ENCODE results near the gene FAF1. TPM values are rescaled to one million over a fixed set of nuclear protein-coding genes. Genes with fewer than 3 reads are reported as not detected.
"Not testable (repeated sequence)": the region's sequence is repeated elsewhere in the genome, so short reads cannot be mapped to it uniquely, and the experiment has no call there.

The FAF1 gene
- polyA plus RNA-seq, 1 donor = 72.3 TPM

- no peak for DNase-seq
Observed at GRCh38 chr1:50913954-50914353, 46.1 kb downstream of the FAF1 start.

- DNase-seq = not testable (repeated sequence)
Observed at GRCh38 chr1:50910356-50910755, 49.7 kb downstream of the FAF1 start.

GRCh38 chr1:50907610-50908009 lies 52.5 kb downstream of the FAF1 start:
- not testable (repeated sequence) for DNase-seq

GRCh38 chr1:50906050-50906449 lies 54.0 kb downstream of the FAF1 start:
- not testable (repeated sequence) for DNase-seq

GRCh38 chr1:50902419-50902818 lies 57.6 kb downstream of the FAF1 start:
- DNase-seq = no peak

- no peak for DNase-seq
Observed at GRCh38 chr1:50901872-50902271, 58.2 kb downstream of the FAF1 start.

GRCh38 chr1:50898773-50899172 lies 61.3 kb downstream of the FAF1 start:
- no peak for DNase-seq

GRCh38 chr1:50894340-50894739 lies 65.7 kb downstream of the FAF1 start:
- DNase-seq = no peak

GRCh38 chr1:50893466-50893865 lies 66.6 kb downstream of the FAF1 start:
- no peak for DNase-seq

- DNase-seq = not testable (repeated sequence)
Observed at GRCh38 chr1:50887555-50887954, 72.5 kb downstream of the FAF1 start.

- no peak for DNase-seq
Observed at GRCh38 chr1:50880373-50880772, 79.7 kb downstream of the FAF1 start.

- DNase-seq = no peak
Observed at GRCh38 chr1:50879137-50879536, 80.9 kb downstream of the FAF1 start.

- DNase-seq = no peak
Observed at GRCh38 chr1:50878434-50878833, 81.6 kb downstream of the FAF1 start.

GRCh38 chr1:50877641-50878040 lies 82.4 kb downstream of the FAF1 start:
- no peak for DNase-seq

- peak; percentile 28 for DNase-seq
Observed at GRCh38 chr1:50873458-50874187, 86.4 kb downstream of the FAF1 start.

GRCh38 chr1:50864845-50865244 lies 95.2 kb downstream of the FAF1 start:
- not testable (repeated sequence) for DNase-seq

- no peak for DNase-seq
Observed at GRCh38 chr1:50861772-50862171, 98.3 kb downstream of the FAF1 start.

GRCh38 chr1:50860702-50861101 lies 99.4 kb downstream of the FAF1 start:
- DNase-seq = no peak

- DNase-seq = no peak
Observed at GRCh38 chr1:50860256-50860655, 99.8 kb downstream of the FAF1 start.

- DNase-seq = no peak
Observed at GRCh38 chr1:50859657-50860056, 100.4 kb downstream of the FAF1 start.

GRCh38 chr1:50858761-50859160 lies 101.3 kb downstream of the FAF1 start:
- no peak for DNase-seq

- DNase-seq = no peak
Observed at GRCh38 chr1:50857702-50858101, 102.4 kb downstream of the FAF1 start.

GRCh38 chr1:50853325-50853724 lies 106.7 kb downstream of the FAF1 start:
- no peak for DNase-seq

GRCh38 chr1:50852889-50853288 lies 107.2 kb downstream of the FAF1 start:
- DNase-seq = no peak

Data from left kidney (tissue), 2 donors.